Activated CD4-positive, alpha-beta T cell treated with anti-CD3 and anti-CD28 coated beads, Interleukin-2, amount 10 ng/mL, durations not matched to agents 7 days and 5 days (primary cell): Measurements from ENCODE around the gene SLC25A18. TPM values are rescaled to one million over a fixed set of nuclear protein-coding genes. Genes with fewer than 3 reads are reported as not detected.
"Not testable (repeated sequence)": the region's sequence is repeated elsewhere in the genome, so short reads cannot be mapped to it uniquely, and the experiment has no call there.

ENCODE experiments used
- CTCF ChIA-PET: fragments of 350-600 bp; sonication (Branson Sonifier 250); formaldehyde crosslinking; loops from one replicate; lab custom pipeline; 2021; ENCODE audit warnings: antibody characterized with exemption; lab: Charles Lee
- POLR2A ChIA-PET: fragments of 350-600 bp; sonication (Branson Sonifier 250); formaldehyde crosslinking; loops from one replicate; lab custom pipeline; 2021; ENCODE audit warnings: antibody characterized with exemption; lab: Charles Lee
- DNase-seq: peaks from one replicate; pipeline ENCODE4 v3.0.0-alpha.2; 2020
- H3K27ac Mint-ChIP-seq: one replicate; pipeline ENCODE4 v1.8.0; 2021; ENCODE audit warnings: mild to moderate bottlenecking, moderate library complexity, mixed read lengths
- H3K27me3 Mint-ChIP-seq: one replicate; pipeline ENCODE4 v1.8.0; 2021; ENCODE audit warnings: mixed read lengths
- H3K36me3 Mint-ChIP-seq: one replicate; pipeline ENCODE4 v1.8.0; 2021; ENCODE audit warnings: low read depth, mixed read lengths
- H3K4me1 Mint-ChIP-seq: one replicate; pipeline ENCODE4 v1.8.0; 2021; ENCODE audit warnings: mixed read lengths
- H3K4me3 Mint-ChIP-seq: one replicate; pipeline ENCODE4 v1.8.0; 2021; ENCODE audit warnings: mild to moderate bottlenecking, moderate library complexity, mixed read lengths
- H3K9me3 Mint-ChIP-seq: one replicate; pipeline ENCODE4 v1.8.0; 2021; ENCODE audit warnings: mixed read lengths
- total RNA-seq, 2 experiments: library from RNA; stranded (reverse); gene quantifications; one replicate each; pipeline ENCODE4 v1.2.3, GENCODE V29; 2021

The SLC25A18 gene
- total RNA-seq, 2 experiments from 2014 or later = not detected

DNA sequence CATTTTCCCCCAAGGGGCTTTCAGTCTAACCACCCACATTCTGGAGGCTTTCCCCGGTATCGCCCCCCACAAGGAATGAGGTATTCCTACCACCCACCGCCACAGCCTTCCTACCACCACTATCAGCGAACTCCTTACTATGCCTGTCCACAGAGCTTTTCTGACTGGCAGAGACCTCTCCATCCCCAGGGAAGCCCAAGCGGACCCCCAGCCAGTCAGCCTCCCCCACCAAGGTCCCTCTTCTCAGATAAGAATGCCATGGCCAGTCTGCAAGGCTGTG is 14.6 kb upstream of the SLC25A18 start:
- Mint-ChIP-seq H3K4me1 (no peaks in the 10 kb centered on the region), H3K27me3 (no peaks in the 10 kb centered on the region), H3K9me3 (no peaks in the 10 kb centered on the region), H3K4me3 (no peak overlapping the region), H3K36me3 (no peaks in the 10 kb centered on the region), H3K27ac (no peak overlapping the region)
- CTCF ChIA-PET = interaction anchor here (1.1 kb wide), 1 partner anchor 378 kb away, joined by 3 read pairs; no protein-coding TSS in a partner anchor
- no peak for DNase-seq
- POLR2A ChIA-PET = no interaction called here

DNA sequence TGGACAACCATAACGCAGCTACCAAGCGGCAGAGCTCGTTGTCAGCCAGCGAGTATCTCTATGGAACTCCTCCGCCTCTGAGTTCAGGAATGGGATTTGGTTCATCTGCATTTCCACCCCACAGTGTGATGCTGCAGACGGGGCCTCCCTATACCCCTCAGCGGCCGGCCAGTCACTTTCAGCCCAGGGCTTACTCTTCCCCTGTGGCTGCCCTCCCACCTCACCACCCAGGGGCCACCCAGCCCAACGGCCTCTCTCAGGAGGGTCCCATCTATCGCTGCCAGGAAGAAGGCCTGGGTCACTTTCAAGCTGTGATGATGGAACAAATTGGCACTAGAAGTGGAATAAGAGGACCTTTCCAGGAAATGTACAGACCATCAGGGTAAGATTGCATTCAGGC is 14.1 kb upstream of the SLC25A18 start:
- Mint-ChIP-seq H3K4me3 (no peak overlapping the region), H3K36me3 (no peaks in the 10 kb centered on the region), H3K27ac (no peak overlapping the region), H3K9me3 (no peaks in the 10 kb centered on the region), H3K4me1 (no peaks in the 10 kb centered on the region), H3K27me3 (no peaks in the 10 kb centered on the region)
- ChIA-PET CTCF (no interaction called here), POLR2A (no interaction called here)
- DNase-seq = no peak

DNA sequence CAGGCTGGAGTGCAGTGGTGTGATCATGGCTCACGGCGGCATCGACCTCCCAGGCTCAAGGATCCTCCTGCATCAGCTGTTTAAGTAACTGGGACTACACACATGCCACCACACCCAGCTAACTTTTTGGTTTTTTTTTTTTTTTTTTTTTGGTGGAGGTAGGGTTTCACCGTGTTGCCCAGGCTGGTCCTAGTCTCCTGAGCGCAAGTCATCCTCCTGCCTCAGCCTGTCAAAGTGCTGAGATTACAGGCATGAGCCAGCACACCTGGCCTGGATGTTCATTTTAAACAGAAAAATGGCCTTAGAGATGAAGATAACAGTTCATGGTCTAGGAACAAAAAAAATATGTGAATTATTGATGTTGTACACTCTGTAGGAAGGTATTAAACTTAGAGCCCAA is 13.6 kb upstream of the SLC25A18 start:
- H3K27me3 Mint-ChIP-seq = no peaks in the 10 kb centered on the region
- CTCF ChIA-PET = interaction anchor here (0.6 kb wide), 1 partner anchor 55 kb away, joined by 5 read pairs; no protein-coding TSS in a partner anchor
- H3K27ac Mint-ChIP-seq = no peak overlapping the region
- no peak for DNase-seq
- no peaks in the 10 kb centered on the region for H3K4me1 Mint-ChIP-seq
- H3K4me3 Mint-ChIP-seq = no peak overlapping the region
- POLR2A ChIA-PET = no interaction called here
- H3K36me3 Mint-ChIP-seq = no peaks in the 10 kb centered on the region
- H3K9me3 Mint-ChIP-seq = no peaks in the 10 kb centered on the region

DNA sequence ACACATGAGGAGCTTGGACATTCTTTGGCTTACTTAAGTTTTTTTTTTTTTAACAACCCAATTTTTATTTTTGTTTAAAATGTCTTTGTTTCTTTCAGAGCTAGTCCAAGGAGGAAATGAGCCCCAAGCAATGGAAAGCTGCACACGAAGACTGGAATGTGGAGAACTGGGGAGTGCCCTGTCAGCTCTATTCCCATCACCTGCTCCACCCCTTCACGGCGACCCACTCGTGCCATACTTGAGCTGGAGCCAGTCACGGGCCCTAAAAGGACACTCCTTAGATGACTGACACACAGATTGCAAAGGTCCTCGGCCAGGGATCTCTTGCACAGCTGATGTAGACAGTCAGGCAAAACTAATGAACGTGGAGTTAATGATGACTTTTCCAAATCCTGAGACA is 10.6 kb upstream of the SLC25A18 start:
- ChIA-PET CTCF (no interaction called here), POLR2A (no interaction called here)
- no peaks in the 10 kb centered on the region for H3K9me3 Mint-ChIP-seq
- no peaks in the 10 kb centered on the region for H3K36me3 Mint-ChIP-seq
- H3K4me1 Mint-ChIP-seq = no peaks in the 10 kb centered on the region
- no peak overlapping the region for H3K4me3 Mint-ChIP-seq
- H3K27me3 Mint-ChIP-seq = no peaks in the 10 kb centered on the region
- no peak overlapping the region for H3K27ac Mint-ChIP-seq
- DNase-seq = no peak

DNA sequence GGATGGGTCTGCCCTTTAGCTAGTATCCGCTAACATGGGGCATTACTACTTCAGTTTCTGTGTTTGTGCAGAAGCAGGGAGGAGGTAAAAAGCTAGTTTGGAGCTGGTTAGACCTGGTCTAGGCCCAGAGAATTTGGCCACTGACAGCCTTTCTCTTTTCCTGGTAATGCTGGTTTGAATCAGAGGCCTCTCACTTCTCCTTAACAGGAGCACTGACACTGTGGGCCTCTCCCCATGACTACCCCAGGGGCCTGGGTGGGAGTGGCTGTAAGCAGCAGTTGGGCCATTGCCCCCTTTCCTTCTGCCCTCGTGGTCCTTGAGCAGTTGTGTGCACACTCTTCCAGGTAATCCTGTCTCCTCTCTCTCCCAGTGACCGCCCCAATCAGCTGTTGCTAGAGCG is 8.5 kb upstream of the SLC25A18 start:
- ChIA-PET POLR2A (no interaction called here), CTCF (no interaction called here)
- Mint-ChIP-seq H3K4me1 (no peaks in the 10 kb centered on the region), H3K36me3 (no peaks in the 10 kb centered on the region), H3K27ac (no peak overlapping the region), H3K9me3 (no peaks in the 10 kb centered on the region), H3K4me3 (no peak overlapping the region), H3K27me3 (no peaks in the 10 kb centered on the region)
- DNase-seq = no peak

DNA sequence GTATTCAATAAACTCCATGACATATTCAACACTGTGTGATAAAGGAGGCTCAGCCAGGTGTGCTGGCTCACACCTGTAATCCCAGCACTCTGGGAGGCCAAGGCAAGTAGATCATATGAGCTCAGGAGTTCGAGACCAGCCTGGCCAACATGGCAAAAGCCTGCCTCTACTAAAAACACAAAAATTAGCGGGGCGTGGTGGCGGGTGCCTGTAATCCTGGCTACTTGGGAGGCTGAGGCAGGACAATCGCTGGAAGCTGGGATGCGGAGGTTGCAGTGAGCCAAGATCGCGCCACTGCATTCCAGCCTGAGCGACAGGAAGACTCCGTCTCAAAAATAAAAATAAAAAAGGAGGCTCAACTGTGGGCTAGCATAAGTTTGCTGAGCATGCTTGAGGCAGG is 4.1 kb upstream of the SLC25A18 start:
- H3K27me3 Mint-ChIP-seq = peaks cover 2% of the 10 kb centered on the region
- no peak for DNase-seq
- no peaks in the 10 kb centered on the region for H3K9me3 Mint-ChIP-seq
- ChIA-PET POLR2A (no interaction called here), CTCF (interaction anchor here (0.6 to 1.3 kb wide), 4 partner anchors 10 to 183 kb away, joined by 3 to 5 read pairs (median 3); no protein-coding TSS in a partner anchor)
- H3K4me3 Mint-ChIP-seq = no peak overlapping the region
- no peaks in the 10 kb centered on the region for H3K36me3 Mint-ChIP-seq
- no peaks in the 10 kb centered on the region for H3K4me1 Mint-ChIP-seq
- H3K27ac Mint-ChIP-seq = no peak overlapping the region

DNA sequence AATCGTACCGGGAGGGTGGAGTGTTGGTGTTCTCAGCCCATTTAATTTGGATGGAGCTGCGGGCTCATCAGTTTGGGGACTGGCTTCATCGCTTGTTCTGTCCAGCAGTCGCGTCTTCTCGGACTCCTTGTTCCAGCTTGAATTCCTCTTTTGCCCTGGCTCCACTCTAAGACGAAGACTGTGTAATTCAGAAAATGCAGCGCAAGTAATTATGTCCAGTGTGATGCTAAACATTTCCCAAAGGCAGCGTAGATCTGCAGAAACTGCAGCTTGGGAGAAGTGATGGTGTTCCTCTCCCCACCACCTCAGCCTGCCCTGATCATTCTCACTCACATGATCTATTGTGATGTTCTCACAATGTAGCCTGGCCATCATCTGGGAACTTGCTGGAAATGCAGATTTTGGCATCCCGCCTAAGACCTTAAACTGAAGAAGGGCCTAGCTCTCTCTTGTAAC is 666 bp downstream of the SLC25A18 start:
- Mint-ChIP-seq H3K9me3 (no peaks in the 10 kb centered on the region), H3K4me3 (no peak overlapping the region), H3K4me1 (no peaks in the 10 kb centered on the region), H3K27me3 (peaks cover 2% of the 10 kb centered on the region), H3K27ac (peak overlapping the region; percentile 52), H3K36me3 (no peaks in the 10 kb centered on the region)
- POLR2A ChIA-PET = no interaction called here
- CTCF ChIA-PET = interaction anchor here (0.7 kb wide), 1 partner anchor 49 kb away, joined by 3 read pairs; no protein-coding TSS in a partner anchor
- no peak for DNase-seq

DNA sequence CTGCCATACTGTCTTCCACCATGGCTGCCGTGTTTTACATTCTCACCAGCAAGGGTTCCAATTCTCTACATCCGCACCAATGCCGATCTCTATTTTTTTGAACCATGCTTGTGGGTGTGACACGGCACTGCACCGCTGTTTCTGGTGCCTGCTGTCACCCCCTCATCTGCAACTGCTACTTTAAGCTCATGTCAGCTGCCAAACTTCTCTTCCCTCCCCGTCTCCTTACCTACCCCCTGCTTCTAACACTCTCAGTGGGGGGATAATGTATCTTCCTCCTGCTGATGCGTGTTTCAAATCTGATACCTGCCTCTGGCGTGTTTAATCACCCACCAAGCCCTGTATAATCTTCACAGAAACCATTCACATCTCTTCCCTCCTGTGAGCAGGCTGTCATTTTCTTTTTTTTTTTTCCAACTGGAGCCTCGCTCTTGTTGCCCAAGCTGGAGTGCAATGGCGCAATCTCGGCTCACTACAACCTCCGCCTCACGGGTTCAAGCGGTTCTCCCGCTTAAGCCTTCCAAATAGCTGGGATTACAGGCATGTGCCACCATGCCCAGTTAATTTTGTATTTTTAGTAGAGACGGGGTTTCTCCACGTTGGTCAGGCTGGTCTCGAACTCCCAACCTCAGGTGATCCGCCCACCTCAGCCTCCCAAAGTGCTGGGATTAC is 2.9 kb downstream of the SLC25A18 start:
- H3K9me3 Mint-ChIP-seq, POLR2A ChIA-PET, DNase-seq, H3K27ac Mint-ChIP-seq, H3K36me3 Mint-ChIP-seq, H3K27me3 Mint-ChIP-seq, H3K4me3 Mint-ChIP-seq, H3K4me1 Mint-ChIP-seq: not testable (repeated sequence)
- CTCF ChIA-PET = interaction anchor here (0.6 to 1.2 kb wide), 4 partner anchors 17 to 55 kb away, joined by 3 read pairs; no protein-coding TSS in a partner anchor

DNA sequence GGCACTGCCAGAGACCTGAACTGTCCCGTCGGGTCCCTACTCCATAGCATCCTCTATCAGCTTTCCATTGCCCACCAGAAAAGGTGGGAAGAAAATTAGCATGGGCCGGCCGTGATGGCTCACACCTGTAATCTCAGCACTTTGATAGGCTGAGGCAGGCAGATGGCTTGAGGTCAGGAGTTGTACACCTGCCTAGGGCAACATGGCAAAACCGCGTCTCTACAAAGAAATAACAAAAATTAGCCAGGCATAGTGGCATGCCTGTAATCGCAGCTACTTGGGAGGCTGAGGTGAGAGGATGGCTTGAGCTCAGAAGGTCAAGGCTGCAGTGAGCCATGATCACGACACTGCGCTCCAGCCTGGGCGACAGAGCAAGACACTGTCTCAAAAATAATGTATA is 3.5 kb downstream of the SLC25A18 start:
- ChIA-PET CTCF (interaction anchor here (1.2 kb wide), 1 partner anchor 27 kb away, joined by 3 read pairs; no protein-coding TSS in a partner anchor), POLR2A (no interaction called here)
- Mint-ChIP-seq H3K27me3 (no peaks in the 10 kb centered on the region), H3K36me3 (no peaks in the 10 kb centered on the region), H3K27ac (no peak overlapping the region), H3K4me1 (no peaks in the 10 kb centered on the region), H3K4me3 (no peak overlapping the region), H3K9me3 (no peaks in the 10 kb centered on the region)
- DNase-seq = no peak

DNA sequence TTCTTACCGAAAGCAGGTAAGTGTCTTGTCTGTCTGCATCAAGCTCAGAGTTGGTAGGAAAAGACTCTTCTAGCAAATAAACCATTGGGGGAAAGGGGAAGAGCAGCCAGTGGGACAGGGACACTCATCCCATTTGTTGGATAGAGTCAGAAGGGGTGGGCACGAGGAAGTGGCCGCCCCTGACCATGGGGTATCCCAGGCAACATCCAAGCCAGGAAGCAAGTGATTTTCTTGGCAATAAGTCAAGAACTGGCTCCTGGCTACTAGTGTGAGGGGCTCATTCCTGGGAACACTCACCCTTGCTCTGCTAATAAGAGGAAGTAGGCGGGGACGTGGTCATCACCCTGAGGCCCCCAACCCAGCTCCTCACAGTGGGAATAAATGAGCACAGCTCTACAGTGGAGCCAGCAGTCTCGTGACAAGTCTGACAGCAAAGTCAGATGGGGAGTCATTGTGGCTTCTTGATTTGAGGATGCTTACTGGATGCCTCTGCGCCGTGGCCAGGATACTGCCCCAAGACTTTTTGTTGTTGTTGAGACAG is 6.7 kb downstream of the SLC25A18 start:
- POLR2A ChIA-PET = no interaction called here
- DNase-seq = no peak
- Mint-ChIP-seq H3K27me3 (no peaks in the 10 kb centered on the region), H3K4me1 (no peaks in the 10 kb centered on the region), H3K27ac (no peak overlapping the region), H3K36me3 (no peaks in the 10 kb centered on the region), H3K9me3 (no peaks in the 10 kb centered on the region), H3K4me3 (no peak overlapping the region)
- CTCF ChIA-PET = interaction anchor here (1.1 kb wide), 1 partner anchor 11 kb away, joined by 3 read pairs; no protein-coding TSS in a partner anchor

DNA sequence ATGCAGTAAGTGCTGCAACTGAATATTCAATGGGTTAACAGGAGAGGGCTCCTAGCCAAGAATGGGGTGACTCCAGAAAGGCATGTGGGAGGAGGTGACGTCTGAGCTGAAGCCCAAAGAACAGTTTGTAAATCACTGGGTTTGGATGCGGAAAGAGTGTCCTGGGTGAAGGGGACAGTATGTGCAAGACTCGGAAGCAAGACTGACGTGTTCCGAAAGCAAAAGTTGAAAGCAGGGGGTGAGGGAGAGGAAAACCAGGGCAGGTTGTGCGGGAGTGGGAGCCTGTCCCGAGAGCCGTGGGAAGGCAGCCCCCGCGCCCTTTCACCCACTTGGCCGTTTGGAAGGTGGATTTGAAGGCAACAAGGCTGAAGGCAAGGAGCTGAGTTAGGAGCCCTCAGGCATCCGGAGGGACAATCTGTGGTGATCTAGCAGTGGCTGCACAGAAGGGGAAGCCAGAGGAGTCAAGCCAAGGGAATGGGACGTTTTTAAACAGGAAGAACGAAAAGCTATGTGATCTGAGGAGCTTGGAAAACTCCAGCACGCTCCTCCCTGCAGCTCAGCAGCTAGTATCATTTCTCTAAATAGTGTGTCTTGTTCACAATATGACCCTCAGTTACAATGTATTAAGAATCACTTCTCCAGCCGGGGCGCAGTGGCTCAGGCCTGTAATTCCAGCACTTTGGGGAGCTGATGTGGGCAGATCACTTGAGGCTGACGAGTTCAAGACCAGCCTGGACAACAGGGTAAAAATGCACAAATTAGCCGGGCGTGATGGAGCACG is 7.7 kb downstream of the SLC25A18 start:
- H3K9me3 Mint-ChIP-seq = no peaks in the 10 kb centered on the region

DNA sequence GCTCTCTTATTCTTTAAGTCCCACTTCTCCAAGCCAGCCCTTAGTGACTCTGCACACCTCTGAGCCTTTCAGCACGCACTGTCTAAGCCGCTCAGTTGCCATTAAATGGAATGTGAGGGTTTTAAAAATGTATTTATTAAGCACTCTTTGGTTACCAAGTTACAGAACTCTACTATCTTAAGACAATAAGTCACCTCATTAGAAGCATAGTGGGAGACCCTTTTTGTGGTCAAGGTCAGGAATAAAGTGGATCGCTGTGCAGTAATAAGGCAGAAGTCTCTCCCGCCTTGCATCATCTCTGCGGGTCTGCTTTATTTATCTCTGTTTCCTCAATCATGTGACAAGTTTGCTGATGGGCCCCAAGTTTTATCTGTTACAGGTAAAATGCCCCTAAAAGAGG is 11.9 kb downstream of the SLC25A18 start:
- no peak overlapping the region for H3K4me3 Mint-ChIP-seq
- no peaks in the 10 kb centered on the region for H3K27me3 Mint-ChIP-seq
- ChIA-PET POLR2A (no interaction called here), CTCF (no interaction called here)
- DNase-seq = no peak
- H3K4me1 Mint-ChIP-seq = no peaks in the 10 kb centered on the region
- H3K27ac Mint-ChIP-seq = no peak overlapping the region
- H3K36me3 Mint-ChIP-seq = no peaks in the 10 kb centered on the region
- H3K9me3 Mint-ChIP-seq = no peaks in the 10 kb centered on the region

More for the DNA sequence above, 7.7 kb downstream of the SLC25A18 start:
- H3K4me3 Mint-ChIP-seq = no peak overlapping the region
- no peak overlapping the region for H3K27ac Mint-ChIP-seq
- no peak for DNase-seq
- H3K36me3 Mint-ChIP-seq = no peaks in the 10 kb centered on the region
- CTCF ChIA-PET = interaction anchor here (1.4 kb wide), 1 partner anchor 13 kb away, joined by 3 read pairs; no protein-coding TSS in a partner anchor
- H3K4me1 Mint-ChIP-seq = no peaks in the 10 kb centered on the region
- H3K27me3 Mint-ChIP-seq = no peaks in the 10 kb centered on the region
- POLR2A ChIA-PET = no interaction called here

DNA sequence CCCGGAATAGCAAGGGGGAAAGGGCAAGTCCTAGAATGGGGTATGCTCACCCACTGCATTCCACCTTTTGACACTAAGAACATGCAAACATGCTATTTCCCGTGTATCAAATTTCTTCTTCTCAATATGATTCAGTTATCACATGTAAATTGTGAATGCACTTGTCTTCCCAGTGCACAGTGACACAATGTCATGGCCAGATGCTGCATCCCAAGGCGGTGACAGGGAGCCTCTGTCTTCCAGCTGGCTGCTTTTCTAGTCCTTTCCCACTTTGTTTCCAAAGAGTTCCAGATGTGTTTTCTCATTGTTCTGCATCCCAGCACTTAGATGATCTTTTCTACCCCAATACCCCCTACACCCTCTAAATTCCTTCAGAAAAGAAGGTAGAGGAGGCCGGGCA is 12.4 kb downstream of the SLC25A18 start:
- H3K4me3 Mint-ChIP-seq = no peak overlapping the region
- ChIA-PET CTCF (interaction anchor here (0.6 kb wide), 1 partner anchor 65 kb away, joined by 3 read pairs; no protein-coding TSS in a partner anchor), POLR2A (no interaction called here)
- H3K9me3 Mint-ChIP-seq = no peaks in the 10 kb centered on the region
- no peaks in the 10 kb centered on the region for H3K36me3 Mint-ChIP-seq
- no peak for DNase-seq
- H3K27ac Mint-ChIP-seq = no peak overlapping the region
- H3K27me3 Mint-ChIP-seq = no peaks in the 10 kb centered on the region
- H3K4me1 Mint-ChIP-seq = no peaks in the 10 kb centered on the region
